D341Med (cell line): ENCODE measurements around the gene ZSCAN5C.
A peak's percentile ranks its signal among the peaks of the same experiment; 100 is the strongest.
"Not testable (repeated sequence)": the region's sequence is repeated elsewhere in the genome, so short reads cannot be mapped to it uniquely, and the experiment has no call there.

ENCODE experiments used
- DNase-seq: peaks from one replicate; pipeline ENCODE4 v3.0.0; 2012; ENCODE audit warnings: low spot score

The ZSCAN5C gene, protein sequence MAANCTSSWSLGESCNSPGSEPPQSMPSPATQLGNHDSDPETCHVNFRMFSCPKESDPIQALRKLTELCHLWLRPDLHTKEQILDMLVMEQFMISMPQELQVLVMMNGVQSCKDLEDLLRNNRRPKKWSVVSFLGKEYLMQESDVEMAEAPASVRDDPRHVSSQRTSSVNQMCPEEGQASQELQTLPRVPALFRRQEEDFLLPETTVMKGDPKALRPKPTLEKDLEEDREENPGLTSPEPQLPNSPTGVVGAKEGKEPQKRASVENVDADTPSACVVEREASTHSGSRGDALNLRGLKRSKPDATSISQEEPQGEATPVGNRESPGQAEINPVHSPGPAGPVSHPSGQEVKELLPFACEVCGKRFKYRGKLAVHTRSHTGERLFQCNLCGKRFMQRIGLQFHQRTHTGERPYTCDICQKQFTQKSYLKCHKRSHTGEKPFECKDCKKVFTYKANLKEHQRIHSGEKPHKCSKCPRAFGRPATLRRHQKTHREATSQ

DNA sequence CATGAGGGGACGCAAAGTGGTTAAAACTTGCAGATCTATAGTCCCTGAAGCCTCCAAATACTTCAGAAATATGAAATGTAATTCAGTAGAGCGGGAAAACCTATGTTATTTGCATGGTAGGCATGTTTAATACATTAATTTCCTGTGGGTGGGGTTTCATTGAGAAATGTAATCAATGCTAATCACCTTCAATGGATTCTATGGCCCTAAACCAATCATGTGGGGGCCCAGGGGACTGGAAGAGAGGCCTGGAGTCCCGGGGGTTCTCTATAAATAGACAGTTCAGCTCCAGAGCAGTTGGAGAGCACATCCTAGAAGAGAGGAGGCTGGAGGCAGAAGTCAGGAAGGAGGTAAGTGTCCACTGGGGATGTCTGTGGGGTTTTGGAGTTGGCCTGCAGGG lies at the start of gene ZSCAN5C:
ZSCAN5C (plus strand) TSS at position 301 of the 400 bp plus-strand sequence. CDS start 3,641 bp downstream, outside the sequence.
- DNase-seq = no peak

- no peak for DNase-seq
Measured at GRCh38 chr19:56152644-56153043, 49.4 kb upstream of the ZSCAN5C start.

- DNase-seq = no peak
Measured at GRCh38 chr19:56153507-56153906, 48.6 kb upstream of the ZSCAN5C start.

GRCh38 chr19:56155124-56155687 lies 46.9 kb upstream of the ZSCAN5C start:
- DNase-seq = peak; percentile 65

GRCh38 chr19:56156768-56157167 lies 45.3 kb upstream of the ZSCAN5C start:
- no peak for DNase-seq

DNA sequence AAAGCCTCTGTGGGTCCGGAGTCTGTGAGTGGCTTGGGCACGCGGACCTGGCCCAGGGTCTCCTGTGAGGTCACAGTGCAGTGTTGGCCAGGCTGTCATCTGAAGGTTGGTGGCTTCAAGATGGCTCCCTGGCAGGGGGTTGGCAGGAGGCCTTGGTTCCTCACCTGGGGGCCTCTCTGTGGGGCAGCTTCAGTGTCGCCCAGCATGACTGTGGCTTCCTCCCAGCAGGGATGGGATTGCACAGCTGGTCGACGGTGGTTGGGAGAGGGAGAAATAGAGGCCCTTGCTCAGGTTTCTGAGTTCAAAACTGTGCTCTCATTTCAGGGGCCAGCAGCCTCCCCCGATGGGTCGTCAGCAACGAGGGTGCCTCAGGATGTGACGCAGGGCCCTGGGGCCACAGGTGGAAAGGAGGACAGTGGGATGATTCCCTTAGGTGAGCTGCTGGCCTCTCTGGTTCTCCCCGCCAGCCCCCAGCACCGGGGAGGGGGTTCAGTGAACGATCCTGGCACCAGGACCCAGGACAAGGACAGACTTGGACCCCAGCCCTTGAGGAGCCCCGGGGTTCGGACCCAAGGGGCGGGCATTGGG lies 43.8 kb upstream of the ZSCAN5C start:
- DNase-seq = no peak

- no peak for DNase-seq
Measured at GRCh38 chr19:56159009-56159559, 43.0 kb upstream of the ZSCAN5C start.

DNA sequence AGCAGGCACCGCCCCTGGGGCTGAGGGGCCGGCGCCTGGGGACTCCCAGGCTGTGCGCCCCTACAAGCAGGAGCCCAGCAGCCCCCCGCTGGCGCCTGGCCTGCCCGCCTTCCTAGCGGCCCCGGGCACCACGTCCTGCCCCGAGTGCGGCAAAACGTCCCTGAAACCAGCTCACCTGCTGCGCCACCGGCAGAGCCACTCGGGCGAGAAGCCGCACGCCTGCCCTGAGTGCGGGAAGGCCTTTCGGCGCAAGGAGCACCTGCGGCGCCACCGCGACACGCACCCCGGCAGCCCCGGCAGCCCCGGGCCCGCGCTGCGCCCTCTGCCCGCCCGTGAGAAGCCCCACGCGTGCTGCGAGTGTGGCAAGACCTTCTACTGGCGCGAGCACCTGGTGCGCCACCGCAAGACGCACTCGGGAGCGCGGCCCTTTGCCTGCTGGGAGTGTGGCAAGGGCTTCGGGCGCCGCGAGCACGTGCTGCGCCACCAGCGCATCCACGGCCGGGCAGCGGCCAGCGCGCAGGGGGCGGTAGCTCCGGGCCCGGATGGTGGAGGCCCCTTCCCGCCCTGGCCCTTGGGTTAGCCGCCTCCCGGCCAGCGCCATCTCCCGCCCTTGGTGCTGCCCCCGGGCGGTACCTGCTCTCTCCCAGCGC lies 42.3 kb upstream of the ZSCAN5C start:
- DNase-seq = no peak

DNA sequence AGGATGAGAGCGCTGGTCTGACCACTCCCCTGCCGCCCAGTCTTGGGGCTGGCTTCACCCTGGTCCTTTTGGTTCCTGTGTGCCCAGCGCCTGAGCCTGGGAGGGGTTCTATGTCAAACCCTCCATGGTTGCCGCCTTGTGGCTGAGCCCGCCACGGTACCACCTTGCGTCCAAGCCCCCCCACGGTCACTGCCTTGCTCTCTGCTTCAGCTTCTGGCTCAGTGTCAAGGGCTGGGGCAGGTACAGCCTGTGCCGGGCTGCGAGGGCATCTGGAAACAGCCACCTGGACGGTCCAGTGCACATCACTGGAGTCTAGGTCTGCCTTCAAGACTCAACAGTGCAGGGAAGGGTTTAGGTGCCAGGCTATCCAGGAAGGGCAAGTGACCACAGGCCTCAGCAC lies 40.5 kb upstream of the ZSCAN5C start:
- no peak for DNase-seq

DNA sequence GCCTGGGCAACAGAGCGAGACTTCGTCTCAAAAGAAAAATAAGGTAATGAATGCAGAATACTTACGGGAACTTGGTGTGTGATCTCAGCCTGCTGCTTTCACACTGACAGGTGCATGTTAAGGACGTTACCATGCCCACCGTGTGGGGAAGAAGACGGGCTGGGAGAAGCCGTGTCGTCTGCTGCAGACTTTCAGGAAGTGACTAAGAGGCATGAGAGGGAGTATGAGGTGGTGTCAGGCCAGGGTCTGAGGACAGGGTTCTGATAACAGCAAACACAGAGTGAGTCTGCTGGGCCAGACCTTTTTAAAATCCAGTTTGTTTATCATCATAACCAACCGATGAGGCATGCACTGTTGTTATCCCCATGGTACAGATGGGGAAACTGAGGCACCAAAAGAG lies 39.8 kb upstream of the ZSCAN5C start:
- DNase-seq = no peak

DNA sequence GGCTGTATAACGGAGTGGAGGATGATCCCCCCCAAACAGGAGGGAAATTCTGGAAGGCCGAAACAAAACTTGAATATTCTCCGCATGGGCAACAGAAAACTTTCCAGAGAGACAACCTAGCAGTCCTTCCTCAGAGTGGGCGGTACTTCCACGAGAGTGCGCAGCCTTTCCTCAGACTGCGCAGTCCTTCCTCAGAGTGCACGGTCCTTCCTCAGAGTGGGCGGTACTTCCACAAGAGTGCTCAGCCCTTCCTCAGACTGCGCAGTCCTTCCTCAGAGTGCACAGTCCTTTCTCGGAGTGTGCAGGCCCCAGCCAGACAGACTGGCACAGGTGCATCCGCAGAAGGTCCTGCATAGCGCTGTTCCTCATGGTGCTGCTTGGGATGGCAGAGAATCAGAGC lies 39.0 kb upstream of the ZSCAN5C start:
- DNase-seq = no peak

DNA sequence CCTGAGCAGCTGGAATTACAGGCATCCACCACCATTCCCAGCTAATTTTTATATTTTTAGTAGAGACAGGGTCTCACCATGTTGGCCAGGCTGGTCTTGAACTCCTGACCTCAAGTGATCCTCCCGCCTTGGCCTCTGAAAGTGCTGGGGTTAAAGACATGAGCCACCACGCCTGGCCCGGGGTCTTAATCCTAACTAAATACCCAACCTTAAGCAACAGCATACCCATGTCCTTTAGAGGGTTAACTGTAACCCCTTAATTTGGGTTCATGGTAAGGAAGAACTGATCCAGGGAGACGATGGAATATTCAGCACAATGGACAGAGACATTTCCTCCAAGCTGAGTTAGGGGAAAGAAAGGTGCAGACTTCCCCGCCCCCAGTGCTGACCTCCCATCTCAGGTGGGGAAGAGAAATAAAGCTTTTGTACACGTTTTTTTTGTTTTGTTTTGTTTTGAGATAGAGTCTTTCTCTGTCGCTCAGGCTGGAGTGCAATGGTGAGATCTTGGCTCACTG lies 35.0 kb upstream of the ZSCAN5C start:
- DNase-seq = peak; percentile 20

DNA sequence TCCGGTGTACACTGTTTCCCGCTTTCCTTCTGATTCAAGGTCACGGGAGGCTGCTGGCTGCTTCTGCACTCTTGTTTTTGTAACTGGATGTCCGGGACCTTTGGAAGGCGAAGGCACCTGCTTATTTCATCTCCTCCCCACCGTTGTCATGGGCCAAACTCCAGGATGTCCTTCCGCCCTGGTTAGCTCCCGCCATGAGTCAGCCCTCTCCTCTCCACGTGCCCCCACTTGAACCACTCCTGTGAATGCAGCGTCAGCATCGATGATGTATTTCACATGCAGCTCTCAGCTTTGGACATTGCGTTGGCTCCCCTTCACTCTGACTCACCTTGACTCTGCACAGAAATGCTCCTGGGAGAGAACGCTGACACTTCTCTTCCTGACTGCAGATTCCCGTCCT lies 31.8 kb upstream of the ZSCAN5C start:
- no peak for DNase-seq

DNA sequence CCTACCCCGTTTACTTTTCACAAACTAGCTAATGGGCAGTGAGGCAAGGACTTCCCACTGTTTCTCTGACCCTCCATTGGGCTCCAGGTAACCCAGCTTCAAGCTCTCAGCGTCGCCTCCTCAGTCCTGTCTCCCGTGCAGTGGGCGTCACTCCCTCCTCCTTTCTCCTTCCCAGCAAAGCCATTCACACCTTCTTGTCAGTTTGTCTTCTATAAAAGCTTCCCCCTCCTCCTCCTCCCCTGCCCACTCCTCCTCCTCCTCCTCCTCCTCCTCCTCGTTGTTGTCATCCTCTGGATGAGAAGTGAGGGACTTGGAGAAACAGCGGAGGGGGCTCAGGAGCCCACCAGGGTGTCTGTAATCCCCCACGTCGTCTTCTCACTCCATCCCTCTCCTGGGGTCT lies 28.0 kb upstream of the ZSCAN5C start:
- no peak for DNase-seq

DNA sequence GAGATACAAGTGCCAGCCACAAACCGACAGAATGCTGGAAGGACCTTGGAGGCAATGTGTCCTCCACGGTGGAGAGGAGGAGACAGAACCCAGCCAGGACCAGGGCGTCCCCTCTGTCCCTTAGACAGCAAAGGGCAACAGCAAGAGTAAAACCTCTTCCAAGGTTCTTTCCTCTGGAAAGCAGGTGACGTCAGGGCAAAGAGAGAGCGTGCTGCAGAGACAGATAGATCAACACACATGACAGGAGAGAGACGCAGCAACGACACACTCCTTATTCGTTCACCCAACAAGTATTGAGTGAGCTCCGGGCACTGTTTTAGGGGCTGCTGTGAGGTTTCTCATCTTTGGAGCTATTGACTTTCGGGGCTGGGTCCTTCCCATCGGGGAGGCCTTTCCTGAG lies 27.5 kb upstream of the ZSCAN5C start:
- no peak for DNase-seq

- DNase-seq = not testable (repeated sequence)
Measured at GRCh38 chr19:56175861-56176307, 26.2 kb upstream of the ZSCAN5C start, which contains the start of gene GALP. TSS of gene GALP (plus strand) at chr19:56176008. CDS start at chr19:56177109, 1,101 bp downstream.

- DNase-seq = not testable (repeated sequence)
Measured at GRCh38 chr19:56176310-56176709, 25.8 kb upstream of the ZSCAN5C start.

GRCh38 chr19:56176881-56177280 lies 25.2 kb upstream of the ZSCAN5C start:
- no peak for DNase-seq

DNA sequence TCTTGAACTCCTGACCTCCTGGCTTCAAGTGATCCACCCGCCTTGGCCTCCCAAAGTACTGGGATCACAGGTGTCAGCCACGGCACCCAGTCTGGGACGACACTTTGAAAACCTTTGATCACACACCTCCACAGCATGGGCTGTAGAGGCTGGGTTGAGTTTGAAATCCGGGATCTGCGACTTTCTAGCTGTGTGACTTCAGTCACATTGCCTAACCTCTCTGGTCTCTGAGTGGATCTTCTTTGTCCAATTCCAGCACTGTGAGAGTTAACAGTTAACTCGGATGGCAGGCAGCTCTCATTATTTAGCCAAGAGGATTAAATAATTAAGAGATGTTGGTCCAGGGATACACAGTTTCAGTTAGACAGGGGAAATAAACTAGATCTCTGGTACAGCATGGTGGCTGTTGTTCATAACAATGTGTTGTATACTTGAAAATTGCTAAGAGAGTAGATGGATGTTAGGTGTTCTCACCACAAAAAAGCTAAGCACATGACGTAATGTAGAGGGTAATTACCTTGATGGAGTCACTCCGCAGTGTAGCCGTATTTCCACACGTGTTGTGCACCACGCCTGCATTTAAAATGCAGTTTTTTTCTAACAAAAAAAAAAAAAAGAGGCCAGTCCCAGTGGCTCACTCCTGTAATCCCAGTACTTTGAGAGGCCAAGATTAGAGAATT lies 24.4 kb upstream of the ZSCAN5C start:
- DNase-seq = no peak

DNA sequence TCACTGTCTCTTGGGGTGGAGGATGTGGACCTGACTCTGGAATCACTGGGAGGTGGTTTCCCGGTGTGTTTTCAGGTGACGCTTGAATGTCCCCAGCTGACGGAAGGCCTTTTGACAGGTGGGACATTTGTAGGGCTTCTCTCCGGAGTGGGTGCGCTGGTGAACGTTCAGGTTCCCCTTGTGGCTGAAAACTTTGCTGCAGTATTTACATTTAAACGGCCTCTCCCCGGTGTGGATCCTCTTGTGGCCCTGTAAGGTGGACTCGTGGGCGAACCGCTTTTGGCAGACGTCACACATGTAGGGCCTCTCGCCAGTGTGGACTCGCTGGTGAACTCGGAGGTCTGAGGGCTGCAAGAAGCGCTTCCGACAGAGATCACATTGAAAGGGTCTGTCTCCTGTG lies 12.3 kb upstream of the ZSCAN5C start:
- no peak for DNase-seq

DNA sequence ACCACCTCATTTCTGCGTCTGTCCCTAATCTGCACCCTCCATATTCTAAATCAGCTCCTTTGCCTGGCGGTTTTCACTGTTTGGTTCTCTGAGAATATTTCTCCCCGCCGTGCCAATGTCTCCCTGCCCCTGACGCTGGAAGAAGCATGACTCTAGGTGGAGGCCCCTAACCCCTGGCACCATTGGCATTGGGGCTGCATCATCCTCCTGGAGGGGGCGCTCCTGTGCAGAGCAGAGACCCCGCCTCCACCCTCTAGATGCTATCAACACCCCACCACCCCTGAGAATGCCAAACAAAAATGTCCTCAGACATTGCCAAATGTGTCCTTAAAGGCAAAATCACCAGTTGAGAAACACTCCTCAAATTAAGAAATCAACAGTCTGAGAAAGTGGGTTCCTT lies 11.0 kb upstream of the ZSCAN5C start:
- no peak for DNase-seq
